K562 (cell line): ENCODE results near the gene PDE6B. TPM values are rescaled to one million over a fixed set of nuclear protein-coding genes. Genes with fewer than 3 reads are reported as not detected.

Experiments
- CBX1 ChIP-seq: sonication (generic); IDR thresholded peaks from 2 replicates; pipeline ENCODE4 v1.6.1; 2016; ENCODE audit warnings: antibody characterized with exemption, low read depth, mild to moderate bottlenecking
- CBX3 ChIP-seq, 2 experiments: IDR thresholded peaks; 1 replicate in 1 of 2; 2 replicates in 1 of 2; pipeline ENCODE4 v1.6.1; 2012; ENCODE audit warnings: inconsistent platforms in 2 of 2, low read length in 2 of 2, borderline replicate concordance in 1 of 2, control low read depth in 1 of 2
- CTBP1 ChIP-seq: fragments of 450-650 bp; IDR thresholded peaks from 2 replicates; pipeline ENCODE4 v1.6.1; 2016; ENCODE audit warnings: borderline replicate concordance
- ETV5 ChIP-seq: sonication (generic); formaldehyde crosslinking; IDR thresholded peaks from 2 replicates; pipeline ENCODE4 v1.4.0; 2020; ENCODE audit warnings: low read depth, mild to moderate bottlenecking, missing genetic modification reagents
- FOXP4 ChIP-seq: sonication (generic); formaldehyde crosslinking; IDR thresholded peaks from 2 replicates; pipeline ENCODE4 v1.8.0; 2022; ENCODE audit warnings: mild to moderate bottlenecking, missing genetic modification reagents, borderline replicate concordance
- GTF2E2 ChIP-seq: fragments of 200-800 bp; sonication (Bioruptor generic); IDR thresholded peaks from 2 replicates; pipeline ENCODE4 v1.6.1; 2016; ENCODE audit warnings: missing genetic modification characterization, missing compliant biosample characterization
- ILK ChIP-seq: fragments of 450-650 bp; IDR thresholded peaks from 2 replicates; pipeline ENCODE4 v1.6.1; 2016; ENCODE audit warnings: missing genetic modification characterization, low read depth, mild to moderate bottlenecking, missing compliant biosample characterization, moderate library complexity, borderline replicate concordance
- PKNOX1 ChIP-seq: fragments of 450-650 bp; IDR thresholded peaks from 2 replicates; pipeline ENCODE4 v1.6.1; 2016
- POLR2G ChIP-seq: fragments of 200-400 bp; formaldehyde crosslinking; IDR thresholded peaks from 2 replicates; pipeline ENCODE4 v1.6.1; 2017; ENCODE audit warnings: low read depth, mild to moderate bottlenecking, antibody characterized with exemption, low read length, moderate library complexity
- ZNF76 ChIP-seq: fragments of 250-450 bp; sonication (Bioruptor Pico); IDR thresholded peaks from 2 replicates; pipeline ENCODE4 v1.4.0; 2020; ENCODE audit warnings: mild to moderate bottlenecking, moderate library complexity, borderline replicate concordance
- polyA plus RNA-seq, 8 experiments: library from polyadenylated mRNA; depleted of rRNA in 4 of 8; stranded (reverse) in 5 of 8; unstranded in 3 of 8; fragments of >200 nt; fragmentation: Nextera tagmentation in 2 of 8; fragmentation: Illumina TruSeq in 1 of 8; extraction: Ambion mirVana in 2 of 8; extraction: Trizol in 1 of 8; gene quantifications; 2 replicates each; pipeline versions ENCODE4 v1.2.1 to v1.2.3, GENCODE V29; 2011 to 2014; ENCODE audit warnings: inconsistent platforms in 1 of 8, missing spikeins in 1 of 8
- total RNA-seq, 7 experiments: library from RNA; depleted of rRNA in 6 of 7; stranded (reverse); fragments of >200 nt in 6 of 7; fragmentation: Illumina TruSeq in 2 of 7; extraction: Trizol in 2 of 7; gene quantifications; 2 replicates each; pipeline versions ENCODE4 v1.2.1 to v1.2.3, GENCODE V29; 2011 to 2021; ENCODE audit warnings: low replicate concordance in 1 of 7
- TF ChIP-seq, protein P1 (sequence below): fragments of 450-650 bp; IDR thresholded peaks from 2 replicates; pipeline ENCODE4 v1.6.1; 2016; ENCODE audit warnings: mild to moderate bottlenecking, moderate library complexity

The PDE6B gene
- total and polyA plus RNA-seq, 9 of the 15 experiments (the other 6 are each of a cell fraction or from before 2014, with no cell fraction given) = 0.04 TPM; not detected in 8

- TF ChIP-seq FOXP4 (CRISPR knock-in tag) (peak; percentile 48; the same call in 1 of the 2 replicates), CTBP1 (peak; percentile 88), ILK (no peak), PKNOX1 (peak; percentile 98), CBX3 (IDR thresholded peaks at IDR 0.05; ENCODE audit: borderline replicate concordance in 1 of 2, low read length in 2 of 2) (peak in 1 of 2 experiments; percentile 20; a peak in 1 of 3 replicates), CBX1 (peak; percentile 1; the same call in 1 of the 2 replicates), ETV5 (CRISPR knock-in tag) (peak; percentile 41; the same call in 1 of the 2 replicates), ZNF76 (CRISPR knock-in tag) (no peak), GTF2E2 (peak; percentile 50; the same call in 1 of the 2 replicates), POLR2G (peak; percentile 88)
- TF ChIP-seq, protein P1, sequence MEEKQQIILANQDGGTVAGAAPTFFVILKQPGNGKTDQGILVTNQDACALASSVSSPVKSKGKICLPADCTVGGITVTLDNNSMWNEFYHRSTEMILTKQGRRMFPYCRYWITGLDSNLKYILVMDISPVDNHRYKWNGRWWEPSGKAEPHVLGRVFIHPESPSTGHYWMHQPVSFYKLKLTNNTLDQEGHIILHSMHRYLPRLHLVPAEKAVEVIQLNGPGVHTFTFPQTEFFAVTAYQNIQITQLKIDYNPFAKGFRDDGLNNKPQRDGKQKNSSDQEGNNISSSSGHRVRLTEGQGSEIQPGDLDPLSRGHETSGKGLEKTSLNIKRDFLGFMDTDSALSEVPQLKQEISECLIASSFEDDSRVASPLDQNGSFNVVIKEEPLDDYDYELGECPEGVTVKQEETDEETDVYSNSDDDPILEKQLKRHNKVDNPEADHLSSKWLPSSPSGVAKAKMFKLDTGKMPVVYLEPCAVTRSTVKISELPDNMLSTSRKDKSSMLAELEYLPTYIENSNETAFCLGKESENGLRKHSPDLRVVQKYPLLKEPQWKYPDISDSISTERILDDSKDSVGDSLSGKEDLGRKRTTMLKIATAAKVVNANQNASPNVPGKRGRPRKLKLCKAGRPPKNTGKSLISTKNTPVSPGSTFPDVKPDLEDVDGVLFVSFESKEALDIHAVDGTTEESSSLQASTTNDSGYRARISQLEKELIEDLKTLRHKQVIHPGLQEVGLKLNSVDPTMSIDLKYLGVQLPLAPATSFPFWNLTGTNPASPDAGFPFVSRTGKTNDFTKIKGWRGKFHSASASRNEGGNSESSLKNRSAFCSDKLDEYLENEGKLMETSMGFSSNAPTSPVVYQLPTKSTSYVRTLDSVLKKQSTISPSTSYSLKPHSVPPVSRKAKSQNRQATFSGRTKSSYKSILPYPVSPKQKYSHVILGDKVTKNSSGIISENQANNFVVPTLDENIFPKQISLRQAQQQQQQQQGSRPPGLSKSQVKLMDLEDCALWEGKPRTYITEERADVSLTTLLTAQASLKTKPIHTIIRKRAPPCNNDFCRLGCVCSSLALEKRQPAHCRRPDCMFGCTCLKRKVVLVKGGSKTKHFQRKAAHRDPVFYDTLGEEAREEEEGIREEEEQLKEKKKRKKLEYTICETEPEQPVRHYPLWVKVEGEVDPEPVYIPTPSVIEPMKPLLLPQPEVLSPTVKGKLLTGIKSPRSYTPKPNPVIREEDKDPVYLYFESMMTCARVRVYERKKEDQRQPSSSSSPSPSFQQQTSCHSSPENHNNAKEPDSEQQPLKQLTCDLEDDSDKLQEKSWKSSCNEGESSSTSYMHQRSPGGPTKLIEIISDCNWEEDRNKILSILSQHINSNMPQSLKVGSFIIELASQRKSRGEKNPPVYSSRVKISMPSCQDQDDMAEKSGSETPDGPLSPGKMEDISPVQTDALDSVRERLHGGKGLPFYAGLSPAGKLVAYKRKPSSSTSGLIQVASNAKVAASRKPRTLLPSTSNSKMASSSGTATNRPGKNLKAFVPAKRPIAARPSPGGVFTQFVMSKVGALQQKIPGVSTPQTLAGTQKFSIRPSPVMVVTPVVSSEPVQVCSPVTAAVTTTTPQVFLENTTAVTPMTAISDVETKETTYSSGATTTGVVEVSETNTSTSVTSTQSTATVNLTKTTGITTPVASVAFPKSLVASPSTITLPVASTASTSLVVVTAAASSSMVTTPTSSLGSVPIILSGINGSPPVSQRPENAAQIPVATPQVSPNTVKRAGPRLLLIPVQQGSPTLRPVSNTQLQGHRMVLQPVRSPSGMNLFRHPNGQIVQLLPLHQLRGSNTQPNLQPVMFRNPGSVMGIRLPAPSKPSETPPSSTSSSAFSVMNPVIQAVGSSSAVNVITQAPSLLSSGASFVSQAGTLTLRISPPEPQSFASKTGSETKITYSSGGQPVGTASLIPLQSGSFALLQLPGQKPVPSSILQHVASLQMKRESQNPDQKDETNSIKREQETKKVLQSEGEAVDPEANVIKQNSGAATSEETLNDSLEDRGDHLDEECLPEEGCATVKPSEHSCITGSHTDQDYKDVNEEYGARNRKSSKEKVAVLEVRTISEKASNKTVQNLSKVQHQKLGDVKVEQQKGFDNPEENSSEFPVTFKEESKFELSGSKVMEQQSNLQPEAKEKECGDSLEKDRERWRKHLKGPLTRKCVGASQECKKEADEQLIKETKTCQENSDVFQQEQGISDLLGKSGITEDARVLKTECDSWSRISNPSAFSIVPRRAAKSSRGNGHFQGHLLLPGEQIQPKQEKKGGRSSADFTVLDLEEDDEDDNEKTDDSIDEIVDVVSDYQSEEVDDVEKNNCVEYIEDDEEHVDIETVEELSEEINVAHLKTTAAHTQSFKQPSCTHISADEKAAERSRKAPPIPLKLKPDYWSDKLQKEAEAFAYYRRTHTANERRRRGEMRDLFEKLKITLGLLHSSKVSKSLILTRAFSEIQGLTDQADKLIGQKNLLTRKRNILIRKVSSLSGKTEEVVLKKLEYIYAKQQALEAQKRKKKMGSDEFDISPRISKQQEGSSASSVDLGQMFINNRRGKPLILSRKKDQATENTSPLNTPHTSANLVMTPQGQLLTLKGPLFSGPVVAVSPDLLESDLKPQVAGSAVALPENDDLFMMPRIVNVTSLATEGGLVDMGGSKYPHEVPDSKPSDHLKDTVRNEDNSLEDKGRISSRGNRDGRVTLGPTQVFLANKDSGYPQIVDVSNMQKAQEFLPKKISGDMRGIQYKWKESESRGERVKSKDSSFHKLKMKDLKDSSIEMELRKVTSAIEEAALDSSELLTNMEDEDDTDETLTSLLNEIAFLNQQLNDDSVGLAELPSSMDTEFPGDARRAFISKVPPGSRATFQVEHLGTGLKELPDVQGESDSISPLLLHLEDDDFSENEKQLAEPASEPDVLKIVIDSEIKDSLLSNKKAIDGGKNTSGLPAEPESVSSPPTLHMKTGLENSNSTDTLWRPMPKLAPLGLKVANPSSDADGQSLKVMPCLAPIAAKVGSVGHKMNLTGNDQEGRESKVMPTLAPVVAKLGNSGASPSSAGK = peak; percentile 70
These were observed 61.9 kb downstream of the PDE6B start (continued) for GRCh38 chr4:687048-687970.
